CD4-positive, alpha-beta T cell treated with Interleukin-4 for 1 hour (primary cell): ENCODE measurements around the gene NEK10.
"Not testable (repeated sequence)": the region's sequence is repeated elsewhere in the genome, so short reads cannot be mapped to it uniquely, and the experiment has no call there.

Experiments
- DNase-seq, 2 donors: peaks; one replicate each; pipeline ENCODE4 v3.0.0-alpha.2; 2020 to 2022

Gene NEK10

GRCh38 chr3:27310688-27311087 is 58.5 kb downstream of the NEK10 start:
- no peak for DNase-seq

GRCh38 chr3:27307566-27307965 is 61.6 kb downstream of the NEK10 start:
- DNase-seq, result no peak

GRCh38 chr3:27302891-27303290 is 66.3 kb downstream of the NEK10 start:
- DNase-seq, result no peak

- DNase-seq, result not testable (repeated sequence)
These were observed 70.2 kb downstream of the NEK10 start for GRCh38 chr3:27298981-27299380.

- no peak for DNase-seq
These were observed 75.2 kb downstream of the NEK10 start for GRCh38 chr3:27293939-27294338.

- DNase-seq, result no peak
These were observed 78.4 kb downstream of the NEK10 start for GRCh38 chr3:27290760-27291159.

- DNase-seq, result no peak
These were observed 79.3 kb downstream of the NEK10 start for GRCh38 chr3:27289769-27290413.

- no peak for DNase-seq
These were observed 82.1 kb downstream of the NEK10 start for GRCh38 chr3:27287052-27287451.

- not testable (repeated sequence) for DNase-seq
These were observed 82.7 kb downstream of the NEK10 start for GRCh38 chr3:27286467-27286866.

GRCh38 chr3:27285668-27286067 is 83.5 kb downstream of the NEK10 start:
- no peak for DNase-seq

- no peak for DNase-seq
These were observed 87.5 kb downstream of the NEK10 start for GRCh38 chr3:27281671-27282150.

- no peak for DNase-seq
These were observed 90.1 kb downstream of the NEK10 start for GRCh38 chr3:27279123-27279522.

- no peak for DNase-seq
These were observed 90.7 kb downstream of the NEK10 start for GRCh38 chr3:27278383-27279055.

GRCh38 chr3:27275441-27275990 is 93.7 kb downstream of the NEK10 start:
- DNase-seq, result no peak

- no peak for DNase-seq
These were observed 97.3 kb downstream of the NEK10 start for GRCh38 chr3:27271890-27272289.

GRCh38 chr3:27254896-27255295 is 114.3 kb downstream of the NEK10 start:
- DNase-seq, result no peak

GRCh38 chr3:27253831-27254230 is 115.4 kb downstream of the NEK10 start:
- DNase-seq, result no peak

- no peak for DNase-seq
These were observed 115.8 kb downstream of the NEK10 start for GRCh38 chr3:27253391-27253790.

GRCh38 chr3:27252646-27253045 is 116.5 kb downstream of the NEK10 start:
- DNase-seq, result no peak

GRCh38 chr3:27244374-27244773 is 124.8 kb downstream of the NEK10 start:
- DNase-seq, result no peak

- DNase-seq, result no peak
These were observed 129.2 kb downstream of the NEK10 start for GRCh38 chr3:27239951-27240350.

- no peak for DNase-seq
These were observed 140.4 kb downstream of the NEK10 start for GRCh38 chr3:27228805-27229204.

GRCh38 chr3:27224197-27224596 is 145.0 kb downstream of the NEK10 start:
- DNase-seq, result no peak

- DNase-seq, result no peak
These were observed 147.8 kb downstream of the NEK10 start for GRCh38 chr3:27221264-27221932.
